Esophagus squamous epithelium (tissue), 4 donors: ENCODE results near the gene TRIM40.

Experiments used
- CTCF ChIP-seq, 6 experiments: fragments of 450-650 bp in 4 of 6; fragments of 200-600 bp in 2 of 6; sonication (generic) in 2 of 6; IDR thresholded peaks; one replicate each; pipeline ENCODE4 v1.5.1; 2016 to 2019; ENCODE audit warnings: antibody characterized with exemption in 6 of 6, mild to moderate bottlenecking in 4 of 6, moderate library complexity in 4 of 6
- POLR2A ChIP-seq, 4 donors: fragments of 450-650 bp; IDR thresholded peaks; one replicate each; pipeline ENCODE4 v1.6.1; 2017; ENCODE audit warnings: antibody characterized with exemption in 4 of 4, mild to moderate bottlenecking in 4 of 4, moderate library complexity in 3 of 4

GRCh38 chr6:30180145-30180544 lies 44.2 kb downstream of the TRIM40 start:
- TF ChIP-seq CTCF (IDR thresholded peaks at IDR 0.05): no peak
- no peak for TF ChIP-seq POLR2A (IDR thresholded peaks at IDR 0.05)
